DND-41 (cell line): ENCODE data around the gene SCN7A.

Source experiments
- CTCF ChIP-seq: IDR thresholded peaks from 2 replicates; pipeline ENCODE4 v1.5.1; 2012; ENCODE audit warnings: borderline replicate concordance, low read length, moderate library complexity, mild to moderate bottlenecking; ENCODE audit not compliant: poor library complexity, severe bottlenecking; ENCODE audit errors: extremely low read depth
- EZH2 ChIP-seq: IDR thresholded peaks from 3 replicates; pipeline ENCODE4 v1.6.1; 2012; ENCODE audit warnings: borderline replicate concordance, low read depth, mild to moderate bottlenecking, moderate library complexity, low read length, inconsistent platforms; ENCODE audit not compliant: severe bottlenecking

DNA sequence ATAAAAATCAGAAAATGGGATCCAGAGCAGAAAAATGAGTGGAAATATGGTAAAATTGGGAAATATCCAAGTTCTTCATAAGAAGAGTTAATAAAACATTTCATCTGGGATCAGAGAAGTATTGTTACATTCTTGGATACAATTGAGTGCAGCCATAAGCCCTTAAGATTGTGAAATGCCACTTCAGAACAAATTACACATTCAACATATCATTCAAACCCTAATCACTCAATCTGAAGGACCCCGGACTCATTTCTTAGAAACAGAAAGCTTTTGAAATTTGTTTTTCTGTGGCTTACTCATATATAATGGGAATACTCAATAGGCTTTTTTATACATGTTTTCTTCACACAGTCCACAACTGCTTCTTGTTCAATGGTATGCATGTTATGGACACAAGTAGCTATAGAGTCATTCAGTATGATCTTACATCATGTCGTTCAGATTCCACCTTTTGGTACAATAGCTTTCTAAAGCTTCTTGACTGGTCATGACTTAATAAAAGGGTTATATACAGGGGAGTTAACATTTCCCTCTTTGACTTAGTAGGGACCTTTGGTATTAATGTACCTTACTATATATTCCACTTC is 39.9 kb downstream of the SCN7A start:
- TF ChIP-seq CTCF (no peak), EZH2 (no peak)
